H9 (cell line): ENCODE measurements around the gene TMEM165. TPM values are rescaled to one million over a fixed set of nuclear protein-coding genes. Genes with fewer than 3 reads are reported as not detected.

ENCODE experiments used
- DNase-seq: peaks from one replicate; pipeline ENCODE4 v3.0.0-alpha.2; 2017
- H2AFZ ChIP-seq: one replicate; pipeline ENCODE4 v1.6.1; 2013; ENCODE audit warnings: mild to moderate bottlenecking, low read length, control low read depth, moderate library complexity
- H2AK5ac ChIP-seq: 2 replicates; pipeline ENCODE4 v1.6.1; 2013; ENCODE audit warnings: low read length, control low read depth, mixed read lengths; ENCODE audit not compliant: insufficient read length
- H2BK120ac ChIP-seq: one replicate; pipeline ENCODE4 v1.6.1; 2013; ENCODE audit warnings: low read depth, mild to moderate bottlenecking, low read length, control low read depth, inconsistent platforms; ENCODE audit not compliant: poor library complexity, severe bottlenecking
- H2BK12ac ChIP-seq: 2 replicates; pipeline ENCODE4 v1.6.1; 2013; ENCODE audit warnings: low read length, control low read depth, mixed read lengths, low read depth; ENCODE audit not compliant: insufficient read length
- H2BK15ac ChIP-seq: 2 replicates; pipeline ENCODE4 v1.6.1; 2013; ENCODE audit warnings: low read depth, low read length, control low read depth
- H2BK20ac ChIP-seq: one replicate; pipeline ENCODE4 v1.6.1; 2013; ENCODE audit warnings: low read depth, mild to moderate bottlenecking, low read length, control low read depth, inconsistent platforms; ENCODE audit not compliant: poor library complexity, severe bottlenecking
- H2BK5ac ChIP-seq: 2 replicates; pipeline ENCODE4 v1.6.1; 2013; ENCODE audit warnings: low read length, control low read depth, mixed read lengths; ENCODE audit not compliant: insufficient read length
- H3K14ac ChIP-seq: 2 replicates; pipeline ENCODE4 v1.6.1; 2013; ENCODE audit warnings: low read length, control low read depth; ENCODE audit not compliant: insufficient read depth
- H3K18ac ChIP-seq: 2 replicates; pipeline ENCODE4 v1.6.1; 2013; ENCODE audit warnings: low read depth, mild to moderate bottlenecking, mixed read lengths, low read length, control low read depth; ENCODE audit not compliant: insufficient read length
- H3K23ac ChIP-seq: 2 replicates; pipeline ENCODE4 v1.6.1; 2013; ENCODE audit warnings: low read length, control low read depth, mixed read lengths, low read depth; ENCODE audit not compliant: insufficient read length
- H3K23me2 ChIP-seq: 2 replicates; pipeline ENCODE4 v1.6.1; 2013; ENCODE audit warnings: low read depth, mild to moderate bottlenecking, mixed read lengths, low read length, control low read depth; ENCODE audit not compliant: insufficient read length, poor library complexity, severe bottlenecking
- H3K27ac ChIP-seq: 2 replicates; pipeline ENCODE4 v1.5.1; 2013; ENCODE audit warnings: low read length, control low read depth, mixed read lengths, low read depth; ENCODE audit not compliant: insufficient read length
- H3K27me3 ChIP-seq: 2 replicates; pipeline ENCODE4 v1.6.1; 2013; ENCODE audit warnings: low read length, control low read depth, inconsistent platforms; ENCODE audit not compliant: insufficient read depth
- H3K4ac ChIP-seq: 2 replicates; pipeline ENCODE4 v1.6.1; 2013; ENCODE audit warnings: low read depth, mild to moderate bottlenecking, control low read depth, inconsistent platforms, low read length, moderate library complexity
- H3K4me1 ChIP-seq: 2 replicates; pipeline ENCODE4 v1.6.1; 2013; ENCODE audit warnings: low read length, control low read depth, inconsistent platforms; ENCODE audit not compliant: insufficient read depth
- H3K4me2 ChIP-seq: 2 replicates; pipeline ENCODE4 v1.6.1; 2013; ENCODE audit warnings: low read length, control low read depth, mixed read lengths; ENCODE audit not compliant: insufficient read length, insufficient read depth
- H3K56ac ChIP-seq: 2 replicates; pipeline ENCODE4 v1.6.1; 2013; ENCODE audit warnings: low read depth, mild to moderate bottlenecking, mixed read lengths, low read length, control low read depth; ENCODE audit not compliant: insufficient read length
- H3K79me1 ChIP-seq: 2 replicates; pipeline ENCODE4 v1.6.1; 2013; ENCODE audit warnings: low read depth, mild to moderate bottlenecking, moderate library complexity, low read length, control low read depth, inconsistent platforms; ENCODE audit not compliant: insufficient read depth, poor library complexity, severe bottlenecking
- H3K79me2 ChIP-seq: 2 replicates; pipeline ENCODE4 v1.6.1; 2013; ENCODE audit warnings: low read length, control low read depth, inconsistent platforms; ENCODE audit not compliant: insufficient read depth
- H3K9ac ChIP-seq: 2 replicates; pipeline ENCODE4 v1.6.1; 2013; ENCODE audit warnings: low read length, control low read depth, mixed read lengths; ENCODE audit not compliant: insufficient read length; ENCODE audit errors: extremely low read depth
- H3K9me3 ChIP-seq: one replicate; pipeline ENCODE4 v1.6.1; 2013; ENCODE audit warnings: low read depth, low read length, inconsistent platforms; ENCODE audit not compliant: control insufficient read depth
- H3T11ph ChIP-seq: one replicate; pipeline ENCODE4 v1.6.1; 2013; ENCODE audit warnings: mild to moderate bottlenecking, low read length, control low read depth, inconsistent platforms
- H4K20me1 ChIP-seq: one replicate; pipeline ENCODE4 v1.6.1; 2013; ENCODE audit not compliant: control insufficient read depth, insufficient read length, insufficient read depth
- H4K5ac ChIP-seq: 2 replicates; pipeline ENCODE4 v1.6.1; 2013; ENCODE audit warnings: low read depth, mild to moderate bottlenecking, mixed read lengths, low read length, control low read depth; ENCODE audit not compliant: insufficient read length
- H4K8ac ChIP-seq: replicated peaks from 2 replicates; pipeline ENCODE4 v1.6.1; 2013; ENCODE audit warnings: low read length, control low read depth, mixed read lengths, low read depth; ENCODE audit not compliant: insufficient read length
- H4K91ac ChIP-seq: 2 replicates; pipeline ENCODE4 v1.6.1; 2013; ENCODE audit warnings: low read depth, mild to moderate bottlenecking, moderate library complexity, mixed read lengths, low read length, control low read depth; ENCODE audit not compliant: insufficient read length
- H3K27ac Mint-ChIP-seq, 3 experiments: 2 replicates in 2 of 3; 3 replicates in 1 of 3; pipeline ENCODE4 v1.8.0; 2020 to 2021; ENCODE audit warnings: mixed read lengths in 3 of 3, mild to moderate bottlenecking in 1 of 3, moderate library complexity in 1 of 3
- H3K27me3 Mint-ChIP-seq: 2 replicates; pipeline ENCODE4 v1.8.0; 2021; ENCODE audit warnings: low read depth, mild to moderate bottlenecking, moderate library complexity, mixed read lengths
- H3K36me3 Mint-ChIP-seq, 3 experiments: 2 replicates in 2 of 3; 3 replicates in 1 of 3; pipeline ENCODE4 v1.8.0; 2020 to 2021; ENCODE audit warnings: low read depth in 3 of 3, mixed read lengths in 3 of 3; ENCODE audit not compliant: insufficient read depth in 1 of 3
- H3K4me1 Mint-ChIP-seq, 2 experiments: 2 replicates each; pipeline ENCODE4 v1.8.0; 2020; ENCODE audit warnings: mixed read lengths in 2 of 2
- H3K4me3 Mint-ChIP-seq, 2 experiments: 2 replicates in 1 of 2; 3 replicates in 1 of 2; pipeline ENCODE4 v1.8.0; 2020 to 2021; ENCODE audit warnings: mild to moderate bottlenecking in 2 of 2, mixed read lengths in 2 of 2, moderate library complexity in 1 of 2
- H3K9me3 Mint-ChIP-seq, 2 experiments: 2 replicates in 1 of 2; 3 replicates in 1 of 2; pipeline ENCODE4 v1.8.0; 2020; ENCODE audit warnings: mild to moderate bottlenecking in 2 of 2, mixed read lengths in 2 of 2, moderate library complexity in 1 of 2
- WGBS: extraction: QIAGEN DNeasy Blood & Tissue Kit; methylation state at CpG from one replicate; pipeline ENCODE4 v1.1.7; 2013; ENCODE audit warnings: missing lambda C conversion rate, low lambda C conversion rate, mixed read lengths; ENCODE audit not compliant: insufficient read length; ENCODE audit errors: extremely low coverage; 5-methylcytosine and 5-hydroxymethylcytosine counted together
- total RNA-seq: library from RNA; stranded (reverse); gene quantifications from 2 replicates; pipeline ENCODE4 v1.2.1, GENCODE V29; 2021
- TF ChIP-seq, protein P1 (sequence below): fragments of 200-600 bp; sonication (generic); conservative IDR thresholded peaks from 3 replicates; pipeline ENCODE4 v1.8.0; 2021; ENCODE audit warnings: antibody characterized with exemption, mild to moderate bottlenecking

TMEM165 gene
- total RNA-seq, 1 experiment from 2014 or later = 87.2 TPM

DNA sequence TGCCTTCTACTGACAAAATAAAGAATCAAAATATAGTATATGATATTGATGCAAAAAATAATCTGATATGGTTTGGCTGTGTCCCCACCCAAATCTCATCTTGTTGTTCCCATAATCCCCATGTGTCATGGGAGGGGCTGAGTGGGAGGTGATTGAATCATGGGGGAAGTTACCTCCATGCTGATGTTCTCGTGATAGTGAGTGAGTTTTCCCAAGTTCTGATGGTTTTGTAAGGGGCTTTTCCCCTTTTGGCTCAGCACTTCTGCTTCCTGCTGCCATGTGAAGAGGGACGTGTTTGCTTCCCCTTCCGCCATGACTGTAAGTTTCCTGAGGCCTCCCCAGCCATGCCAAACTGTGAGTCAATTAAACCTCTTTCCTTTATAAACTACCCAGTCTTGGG, 70.2 kb downstream of the TMEM165 start:
- no peak overlapping the region for H3K27ac Mint-ChIP-seq
- Histone ChIP-seq H4K5ac (no peak overlapping the region), H3K79me2 (no peaks in the 10 kb centered on the region), H2AK5ac (no peak overlapping the region), H4K20me1 (no peaks in the 10 kb centered on the region), H3K56ac (no peak overlapping the region), H3K23me2 (no peaks in the 10 kb centered on the region), H3K79me1 (no peaks in the 10 kb centered on the region), H3K14ac (no peak overlapping the region), H3K4me1 (no peaks in the 10 kb centered on the region), H2BK15ac (no peak overlapping the region), H3T11ph (no peak overlapping the region), H2BK120ac (no peak overlapping the region), H3K4ac (no peak overlapping the region), H4K8ac (no peak overlapping the region), H3K27me3 (no peaks in the 10 kb centered on the region), H3K27ac (no peak overlapping the region), H4K91ac (no peak overlapping the region), H2BK5ac (no peak overlapping the region), H2BK20ac (no peak overlapping the region), H3K4me2 (no peak overlapping the region), H3K23ac (no peak overlapping the region), H3K9me3 (no peaks in the 10 kb centered on the region), H2AFZ (no peak overlapping the region), H3K9ac (no peak overlapping the region), H2BK12ac (no peak overlapping the region), H3K18ac (no peak overlapping the region)
- WGBS = no CpG with 5 or more reads among the region's 3 CpGs
- DNase-seq = no peak
- H3K4me3 Mint-ChIP-seq = no peak overlapping the region
- no peaks in the 10 kb centered on the region for H3K9me3 Mint-ChIP-seq
- TF ChIP-seq, protein P1, sequence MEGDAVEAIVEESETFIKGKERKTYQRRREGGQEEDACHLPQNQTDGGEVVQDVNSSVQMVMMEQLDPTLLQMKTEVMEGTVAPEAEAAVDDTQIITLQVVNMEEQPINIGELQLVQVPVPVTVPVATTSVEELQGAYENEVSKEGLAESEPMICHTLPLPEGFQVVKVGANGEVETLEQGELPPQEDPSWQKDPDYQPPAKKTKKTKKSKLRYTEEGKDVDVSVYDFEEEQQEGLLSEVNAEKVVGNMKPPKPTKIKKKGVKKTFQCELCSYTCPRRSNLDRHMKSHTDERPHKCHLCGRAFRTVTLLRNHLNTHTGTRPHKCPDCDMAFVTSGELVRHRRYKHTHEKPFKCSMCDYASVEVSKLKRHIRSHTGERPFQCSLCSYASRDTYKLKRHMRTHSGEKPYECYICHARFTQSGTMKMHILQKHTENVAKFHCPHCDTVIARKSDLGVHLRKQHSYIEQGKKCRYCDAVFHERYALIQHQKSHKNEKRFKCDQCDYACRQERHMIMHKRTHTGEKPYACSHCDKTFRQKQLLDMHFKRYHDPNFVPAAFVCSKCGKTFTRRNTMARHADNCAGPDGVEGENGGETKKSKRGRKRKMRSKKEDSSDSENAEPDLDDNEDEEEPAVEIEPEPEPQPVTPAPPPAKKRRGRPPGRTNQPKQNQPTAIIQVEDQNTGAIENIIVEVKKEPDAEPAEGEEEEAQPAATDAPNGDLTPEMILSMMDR = no peak
- no peaks in the 10 kb centered on the region for H3K27me3 Mint-ChIP-seq
- peaks cover 9 to 11% (median 9%) of the 10 kb centered on the region in 3 experiments for H3K36me3 Mint-ChIP-seq
- H3K4me1 Mint-ChIP-seq = peaks cover 4% of the 10 kb centered on the region in 2 experiments
